Sigmoid colon (tissue), 7 donors: ENCODE data around the gene OR4D10. TPM values are rescaled to one million over a fixed set of nuclear protein-coding genes. Genes with fewer than 3 reads are reported as not detected.
"Not testable (repeated sequence)": the region's sequence is repeated elsewhere in the genome, so short reads cannot be mapped to it uniquely, and the experiment has no call there.

ENCODE experiments used
- DNase-seq: peaks from one replicate; pipeline ENCODE4 v3.0.0-alpha.2; 2019
- H3K27ac ChIP-seq, 4 donors: fragments of 200-600 bp; sonication (generic); one replicate each; pipeline ENCODE4 v1.5.1; 2016 to 2019; ENCODE audit warnings: mild to moderate bottlenecking in 1 of 4
- H3K27me3 ChIP-seq, 3 donors: fragments of 200-600 bp; sonication (generic); one replicate each; pipeline ENCODE4 v1.5.1; 2019; ENCODE audit warnings: mild to moderate bottlenecking in 1 of 3
- H3K36me3 ChIP-seq, 4 donors: fragments of 200-600 bp; sonication (generic); one replicate each; pipeline ENCODE4 v1.5.1; 2016 to 2019
- H3K4me1 ChIP-seq, 4 donors: fragments of 200-600 bp; sonication (generic); one replicate each; pipeline ENCODE4 v1.5.1; 2017 to 2019
- H3K4me3 ChIP-seq, 4 donors: fragments of 200-600 bp; sonication (generic); one replicate each; pipeline ENCODE4 v1.5.1; 2017 to 2019; ENCODE audit warnings: mild to moderate bottlenecking in 2 of 4, moderate library complexity in 1 of 4
- H3K9me3 ChIP-seq, 4 donors: fragments of 200-600 bp in 3 of 4; sonication (generic) in 3 of 4; one replicate each; pipeline versions ENCODE4 v1.5.1 to v1.6.1; 2013 to 2019
- EP300 ChIP-seq, 4 donors: sonication (generic); formaldehyde crosslinking; IDR thresholded peaks; one replicate each; pipeline ENCODE4 v1.6.1; 2017; ENCODE audit warnings: antibody characterized with exemption in 4 of 4
- POLR2A ChIP-seq, 2 donors: fragments of 450-650 bp; IDR thresholded peaks; one replicate each; pipeline ENCODE4 v1.6.1; 2016; ENCODE audit warnings: antibody characterized with exemption in 2 of 2, mild to moderate bottlenecking in 2 of 2, moderate library complexity in 2 of 2
- POLR2AphosphoS5 ChIP-seq, 4 donors: sonication (generic); formaldehyde crosslinking; IDR thresholded peaks; one replicate each; pipeline ENCODE4 v1.6.1; 2017; ENCODE audit warnings: antibody characterized with exemption in 4 of 4
- WGBS, 2 donors: extraction: QIAGEN DNeasy Blood & Tissue Kit; methylation state at CpG; one replicate each; pipeline ENCODE4 v1.1.7; 2013; 5-methylcytosine and 5-hydroxymethylcytosine counted together
- intact Hi-C: fragments of 100-400 bp; cut with DNase I; formaldehyde crosslinking; loops from one replicate; pipeline ENCODE4 v1.15.1; 2023
- polyA plus RNA-seq, 3 donors: library from polyadenylated mRNA; stranded (reverse); fragments of 200-250 nt; gene quantifications; one replicate each; pipeline ENCODE4 v1.2.3, GENCODE V29; 2013
- total RNA-seq, 4 donors: library from RNA; depleted of rRNA; stranded (reverse); fragments of >200 nt; gene quantifications; one replicate each; pipeline ENCODE4 v1.1.0, GENCODE V29; 2016
- TF ChIP-seq, protein P1 (sequence below), 4 experiments: fragments of 450-650 bp in 3 of 4; fragments of 200-600 bp in 1 of 4; IDR thresholded peaks; one replicate each; pipeline ENCODE4 v1.5.1; 2016 to 2019; ENCODE audit warnings: antibody characterized with exemption in 4 of 4, mild to moderate bottlenecking in 3 of 4, moderate library complexity in 2 of 4
- donor health status: healthy with polysubstance abuse.
- donor health status: Bipolar disorder and iron deficiency.
- donor health status: healthy.

The OR4D10 gene
- total and polyA plus RNA-seq, 7 donors, result not detected

DNA sequence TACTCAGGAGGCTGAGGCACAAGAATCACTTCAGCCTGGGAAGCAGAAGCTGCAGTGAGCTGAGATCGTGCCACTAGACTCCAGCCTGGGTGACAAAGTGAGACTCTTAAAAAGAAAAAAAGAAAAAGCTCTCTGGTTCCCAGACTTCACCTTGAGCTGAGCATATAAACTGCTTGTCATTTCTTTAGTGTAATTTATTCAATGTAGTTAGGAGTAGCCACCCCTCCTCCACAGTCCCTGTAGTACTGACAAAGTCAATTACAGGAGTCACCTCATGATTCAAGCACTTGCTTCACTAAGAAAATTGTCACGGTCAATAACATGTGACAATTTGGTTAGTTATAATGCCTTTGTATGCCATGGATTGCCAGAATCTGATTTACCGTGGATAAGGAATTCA is 7.2 kb downstream of the OR4D10 start:
- H3K36me3 ChIP-seq, result no peaks in the 10 kb centered on the region
- no peak for TF ChIP-seq EP300 (IDR thresholded peaks at IDR 0.05)
- TF ChIP-seq POLR2AphosphoS5 (IDR thresholded peaks at IDR 0.05), result no peak
- TF ChIP-seq, protein P1, sequence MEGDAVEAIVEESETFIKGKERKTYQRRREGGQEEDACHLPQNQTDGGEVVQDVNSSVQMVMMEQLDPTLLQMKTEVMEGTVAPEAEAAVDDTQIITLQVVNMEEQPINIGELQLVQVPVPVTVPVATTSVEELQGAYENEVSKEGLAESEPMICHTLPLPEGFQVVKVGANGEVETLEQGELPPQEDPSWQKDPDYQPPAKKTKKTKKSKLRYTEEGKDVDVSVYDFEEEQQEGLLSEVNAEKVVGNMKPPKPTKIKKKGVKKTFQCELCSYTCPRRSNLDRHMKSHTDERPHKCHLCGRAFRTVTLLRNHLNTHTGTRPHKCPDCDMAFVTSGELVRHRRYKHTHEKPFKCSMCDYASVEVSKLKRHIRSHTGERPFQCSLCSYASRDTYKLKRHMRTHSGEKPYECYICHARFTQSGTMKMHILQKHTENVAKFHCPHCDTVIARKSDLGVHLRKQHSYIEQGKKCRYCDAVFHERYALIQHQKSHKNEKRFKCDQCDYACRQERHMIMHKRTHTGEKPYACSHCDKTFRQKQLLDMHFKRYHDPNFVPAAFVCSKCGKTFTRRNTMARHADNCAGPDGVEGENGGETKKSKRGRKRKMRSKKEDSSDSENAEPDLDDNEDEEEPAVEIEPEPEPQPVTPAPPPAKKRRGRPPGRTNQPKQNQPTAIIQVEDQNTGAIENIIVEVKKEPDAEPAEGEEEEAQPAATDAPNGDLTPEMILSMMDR (IDR thresholded peaks at IDR 0.05), result no peak
- TF ChIP-seq POLR2A (IDR thresholded peaks at IDR 0.05), result no peak
- intact Hi-C loops, result no loop called here
- whole genome bisulfite sequencing, 2 donors, result 80 to 91% methylated on average over 3 of the region's 3 CpGs
- no peak overlapping the region for H3K27ac ChIP-seq
- H3K27me3 ChIP-seq, result no peaks in the 10 kb centered on the region
- no peaks in the 10 kb centered on the region for H3K9me3 ChIP-seq
- no peak for DNase-seq
- H3K4me1 ChIP-seq, result no peaks in the 10 kb centered on the region
- H3K4me3 ChIP-seq, result no peak overlapping the region

DNA sequence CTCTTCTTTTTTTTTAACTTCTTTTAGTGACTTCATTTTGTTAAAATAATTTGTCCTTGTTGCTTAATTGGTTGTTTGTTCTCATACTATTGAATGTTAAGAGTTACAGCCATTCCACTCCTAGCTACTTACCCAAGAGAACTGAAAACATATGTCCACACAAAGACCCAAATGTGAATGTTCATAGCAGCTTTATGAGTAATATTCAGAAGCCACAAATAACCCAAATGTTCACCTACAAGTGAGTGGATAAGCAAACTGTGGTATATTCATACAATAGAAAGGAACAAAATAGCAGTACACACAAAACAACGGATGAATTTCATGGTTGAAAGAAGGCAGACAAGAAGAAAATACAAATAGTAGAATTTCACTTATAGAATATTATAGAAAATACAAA is 28.8 kb downstream of the OR4D10 start:
- H3K27me3 ChIP-seq, result no peaks in the 10 kb centered on the region
- H3K9me3 ChIP-seq, result no peaks in the 10 kb centered on the region
- no peaks in the 10 kb centered on the region for H3K36me3 ChIP-seq
- no peak overlapping the region for H3K4me3 ChIP-seq
- DNase-seq, result no peak
- H3K4me1 ChIP-seq, result no peaks in the 10 kb centered on the region
- intact Hi-C loops, result no loop called here
- 41 to 89% methylated on average over 1 of the region's 1 CpG for WGBS, 2 donors
- H3K27ac ChIP-seq, result no peak overlapping the region
- TF ChIP-seq, protein P1 (IDR thresholded peaks at IDR 0.05), result no peak
- no peak for TF ChIP-seq POLR2A (IDR thresholded peaks at IDR 0.05)
- TF ChIP-seq EP300 (IDR thresholded peaks at IDR 0.05), result no peak
- no peak for TF ChIP-seq POLR2AphosphoS5 (IDR thresholded peaks at IDR 0.05)

DNA sequence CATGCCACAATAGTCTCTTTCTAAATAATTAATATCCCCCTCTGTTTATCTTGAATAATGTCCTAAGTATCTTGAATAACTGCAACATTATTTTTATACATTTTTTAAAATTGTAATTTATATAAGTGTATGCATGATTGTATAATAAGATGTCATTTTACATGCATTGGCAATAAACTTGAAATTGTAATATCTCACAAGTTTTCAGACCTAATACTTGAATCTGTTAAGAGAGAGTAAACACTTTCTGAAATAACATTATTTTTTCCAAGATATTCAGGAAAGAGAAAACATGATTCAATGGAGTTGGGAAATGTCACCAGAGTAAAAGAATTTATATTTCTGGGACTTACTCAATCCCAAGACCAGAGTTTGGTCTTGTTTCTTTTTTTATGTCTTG is 30.2 kb downstream of the OR4D10 start, which contains the start of gene OR4D11:
TSS of gene OR4D11 (plus strand) at position 301 of the 400 bp plus-strand sequence. CDS start at position 301, 0 bp downstream.
- Histone ChIP-seq H3K27ac (no peak within 1 kb of the TSS), H3K9me3 (no peaks in the 10 kb centered on the region), H3K27me3 (no peaks in the 10 kb centered on the region), H3K4me1 (no peaks in the 10 kb centered on the region), H3K36me3 (no peaks in the 10 kb centered on the region), H3K4me3 (no peak within 1 kb of the TSS)
- no peak for DNase-seq
- TF ChIP-seq POLR2AphosphoS5 (IDR thresholded peaks at IDR 0.05) (no peak), EP300 (IDR thresholded peaks at IDR 0.05) (no peak), POLR2A (IDR thresholded peaks at IDR 0.05) (no peak)
- TF ChIP-seq, protein P1 (IDR thresholded peaks at IDR 0.05), result no peak
- intact Hi-C loops, result no loop called here

DNA sequence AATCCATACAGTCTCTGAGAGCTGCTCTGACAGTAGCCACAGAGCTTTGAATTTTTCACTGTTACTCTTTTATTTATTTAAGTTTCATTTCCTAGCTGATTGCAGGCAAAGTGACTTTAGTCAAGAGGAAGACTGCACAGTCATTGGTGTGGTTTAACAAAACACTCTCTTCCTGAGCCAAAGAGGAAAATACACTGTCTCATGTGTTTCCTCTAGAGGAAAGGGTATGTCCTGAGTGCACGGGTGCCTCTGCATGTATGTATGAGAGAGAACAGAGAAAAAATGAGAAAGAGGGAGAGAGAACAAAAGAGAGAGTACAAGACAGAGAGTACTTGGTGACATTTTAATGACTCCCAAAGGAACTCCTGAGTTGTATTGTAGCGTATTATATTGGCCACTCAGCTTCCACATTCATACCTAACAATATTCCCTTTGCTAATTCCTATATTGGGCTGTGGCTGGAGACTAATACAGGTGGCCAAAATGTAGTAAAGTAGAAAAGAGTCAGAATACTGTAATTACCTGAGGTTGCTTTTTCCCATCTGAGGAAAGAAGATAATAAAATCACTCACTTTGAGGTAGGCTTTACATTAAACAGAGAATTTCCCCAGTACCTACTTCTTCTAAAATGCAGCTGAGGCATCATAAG is 38.0 kb downstream of the OR4D10 start, which contains the start of gene OR4D9:
TSS of gene OR4D9 (plus strand) at position 599 of the 649 bp plus-strand sequence. CDS start 3,374 bp downstream, outside the sequence.
- Histone ChIP-seq H3K9me3 (no peaks in the 10 kb centered on the region), H3K27me3 (peaks cover 0 to 5% (median 0%) of the 10 kb centered on the region in 3 donors), H3K4me3 (no peak within 1 kb of the TSS), H3K36me3 (no peaks in the 10 kb centered on the region), H3K4me1 (no peaks in the 10 kb centered on the region), H3K27ac (no peak within 1 kb of the TSS)
- intact Hi-C loops, result no loop called here
- no peak for DNase-seq
- TF ChIP-seq, protein P1 (IDR thresholded peaks at IDR 0.05), result no peak
- TF ChIP-seq POLR2A (IDR thresholded peaks at IDR 0.05), result no peak
- 30 to 47% methylated on average over 2 of the region's 2 CpGs for WGBS, 2 donors

DNA sequence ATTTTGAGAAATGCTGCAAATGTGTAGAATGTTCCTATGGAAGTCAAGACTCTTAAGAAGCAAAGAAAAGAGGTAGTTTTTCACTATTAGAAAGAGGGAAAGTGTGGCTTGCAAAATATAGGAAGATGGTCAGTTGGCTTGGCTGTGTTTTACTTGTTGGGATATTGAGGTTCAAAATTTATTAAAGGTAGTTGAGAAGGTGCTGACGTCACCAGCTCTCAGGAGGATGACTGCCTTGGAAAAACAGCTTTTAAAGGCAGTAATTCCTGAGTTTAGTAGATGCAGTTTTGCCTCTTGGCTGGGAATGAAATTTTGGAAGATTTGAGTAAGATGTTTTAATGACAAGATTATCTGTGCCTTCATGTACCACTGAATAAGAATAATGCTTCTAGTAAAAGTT is 38.6 kb downstream of the OR4D10 start:
- no peaks in the 10 kb centered on the region for H3K36me3 ChIP-seq
- TF ChIP-seq, protein P1 (IDR thresholded peaks at IDR 0.05), result no peak
- TF ChIP-seq POLR2AphosphoS5 (IDR thresholded peaks at IDR 0.05) (no peak), POLR2A (IDR thresholded peaks at IDR 0.05) (no peak), EP300 (IDR thresholded peaks at IDR 0.05) (no peak)
- no peaks in the 10 kb centered on the region for H3K4me1 ChIP-seq
- intact Hi-C loops, result no loop called here
- WGBS, 2 donors, result 62 to 79% methylated on average over 1 of the region's 1 CpG
- H3K9me3 ChIP-seq, result no peaks in the 10 kb centered on the region
- H3K27me3 ChIP-seq, result peaks cover 0 to 5% (median 0%) of the 10 kb centered on the region in 3 donors
- H3K4me3 ChIP-seq, result no peak overlapping the region
- DNase-seq, result no peak
- no peak overlapping the region for H3K27ac ChIP-seq

DNA sequence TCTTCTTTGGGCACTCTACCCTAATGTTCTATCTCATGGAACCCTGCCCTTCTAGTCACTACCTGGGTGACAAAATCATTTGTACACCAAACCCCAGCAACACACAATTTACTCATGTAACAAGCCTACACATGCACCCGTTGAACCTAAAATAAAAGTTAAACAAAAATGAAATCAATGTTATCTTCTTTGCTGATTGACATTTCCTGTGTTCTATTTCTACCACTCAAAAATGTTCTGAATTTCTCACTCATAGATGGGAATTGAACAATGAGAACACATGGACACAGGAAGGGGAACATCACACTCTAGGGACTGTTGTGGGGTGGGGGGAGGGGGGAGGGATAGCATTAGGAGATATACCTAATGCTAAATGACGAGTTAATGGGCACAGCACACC is 47.0 kb downstream of the OR4D10 start:
- 56 to 72% methylated on average over 2 of the region's 2 CpGs for WGBS, 2 donors
- H3K4me3 ChIP-seq, H3K36me3 ChIP-seq, H3K9me3 ChIP-seq, DNase-seq, H3K4me1 ChIP-seq, H3K27ac ChIP-seq, intact Hi-C loops, H3K27me3 ChIP-seq: not testable (repeated sequence)
